ENCODE measurements around the gene ANKS1B.

The ANKS1B gene

GRCh38 chr12:99224237-99224636, 760.5 kb downstream of the ANKS1B start:
- TF ChIP-seq, protein P1, sequence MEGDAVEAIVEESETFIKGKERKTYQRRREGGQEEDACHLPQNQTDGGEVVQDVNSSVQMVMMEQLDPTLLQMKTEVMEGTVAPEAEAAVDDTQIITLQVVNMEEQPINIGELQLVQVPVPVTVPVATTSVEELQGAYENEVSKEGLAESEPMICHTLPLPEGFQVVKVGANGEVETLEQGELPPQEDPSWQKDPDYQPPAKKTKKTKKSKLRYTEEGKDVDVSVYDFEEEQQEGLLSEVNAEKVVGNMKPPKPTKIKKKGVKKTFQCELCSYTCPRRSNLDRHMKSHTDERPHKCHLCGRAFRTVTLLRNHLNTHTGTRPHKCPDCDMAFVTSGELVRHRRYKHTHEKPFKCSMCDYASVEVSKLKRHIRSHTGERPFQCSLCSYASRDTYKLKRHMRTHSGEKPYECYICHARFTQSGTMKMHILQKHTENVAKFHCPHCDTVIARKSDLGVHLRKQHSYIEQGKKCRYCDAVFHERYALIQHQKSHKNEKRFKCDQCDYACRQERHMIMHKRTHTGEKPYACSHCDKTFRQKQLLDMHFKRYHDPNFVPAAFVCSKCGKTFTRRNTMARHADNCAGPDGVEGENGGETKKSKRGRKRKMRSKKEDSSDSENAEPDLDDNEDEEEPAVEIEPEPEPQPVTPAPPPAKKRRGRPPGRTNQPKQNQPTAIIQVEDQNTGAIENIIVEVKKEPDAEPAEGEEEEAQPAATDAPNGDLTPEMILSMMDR (IDR thresholded peaks at IDR 0.05): no peak

- TF ChIP-seq, protein P1 (IDR thresholded peaks at IDR 0.05): no peak
These were observed 761.2 kb downstream of the ANKS1B start for GRCh38 chr12:99223579-99223978.

GRCh38 chr12:99213047-99213446, 771.7 kb downstream of the ANKS1B start:
- TF ChIP-seq, protein P1 (IDR thresholded peaks at IDR 0.05): no peak

GRCh38 chr12:99212275-99212674, 772.5 kb downstream of the ANKS1B start:
- TF ChIP-seq, protein P1 (IDR thresholded peaks at IDR 0.05): no peak

- TF ChIP-seq, protein P1 (IDR thresholded peaks at IDR 0.05): no peak
These were observed 779.6 kb downstream of the ANKS1B start for GRCh38 chr12:99205111-99205510.

GRCh38 chr12:99201906-99202645, 782.7 kb downstream of the ANKS1B start:
- TF ChIP-seq, protein P1 (IDR thresholded peaks at IDR 0.05): no peak

DNA sequence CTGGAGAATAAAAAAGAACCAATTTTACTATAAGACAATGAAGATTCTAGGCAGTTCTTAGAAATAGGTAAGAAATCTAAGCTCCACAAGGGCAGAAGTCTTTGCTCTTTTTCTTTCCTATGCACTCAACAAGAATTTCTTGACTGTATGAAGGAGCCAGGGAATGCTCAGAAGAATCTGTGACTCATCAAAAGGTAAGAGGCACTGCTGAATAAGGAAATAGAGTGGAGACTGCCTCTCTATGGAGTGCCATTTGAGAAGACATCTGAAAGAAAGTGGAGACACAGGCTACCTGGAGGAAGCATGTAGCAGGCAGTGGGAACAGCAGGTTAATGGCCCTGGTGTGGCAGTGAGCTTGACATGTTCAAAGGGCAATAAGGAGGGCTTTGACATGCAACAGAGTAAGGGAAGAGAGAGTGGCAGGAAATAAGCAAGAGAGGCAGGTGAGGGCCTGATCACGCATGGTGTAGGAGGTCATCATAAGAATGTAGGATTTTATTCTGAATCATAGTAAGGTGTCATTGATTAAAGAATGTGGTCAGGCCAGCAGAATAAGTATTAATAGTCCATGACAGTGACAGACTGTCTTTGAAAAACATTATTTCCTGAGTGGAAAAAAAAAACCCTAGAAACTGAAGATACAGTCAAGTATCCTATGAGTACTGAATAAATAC, 783.9 kb downstream of the ANKS1B start:
- TF ChIP-seq, protein P1 (IDR thresholded peaks at IDR 0.05): no peak
